Adrenal gland (tissue), 5 donors: ENCODE data around the gene DPH7.

ENCODE experiments used
- POLR2A ChIP-seq, 2 donors: fragments of 450-650 bp; IDR thresholded peaks; one replicate each; pipeline ENCODE4 v1.6.1; 2017; ENCODE audit warnings: antibody characterized with exemption in 2 of 2, mild to moderate bottlenecking in 2 of 2, moderate library complexity in 1 of 2
- TF ChIP-seq, protein P1 (sequence below), 6 experiments: fragments of 450-650 bp in 4 of 6; fragments of 200-600 bp in 2 of 6; sonication (generic) in 1 of 6; IDR thresholded peaks; 1 replicate in 5 of 6; 2 replicates in 1 of 6; pipeline versions ENCODE4 v1.5.1 to v1.8.0; 2016 to 2021; ENCODE audit warnings: antibody characterized with exemption in 6 of 6, mild to moderate bottlenecking in 2 of 6, moderate library complexity in 1 of 6
- donor health status: DM: no; HTN: no; CAD: no.

DNA sequence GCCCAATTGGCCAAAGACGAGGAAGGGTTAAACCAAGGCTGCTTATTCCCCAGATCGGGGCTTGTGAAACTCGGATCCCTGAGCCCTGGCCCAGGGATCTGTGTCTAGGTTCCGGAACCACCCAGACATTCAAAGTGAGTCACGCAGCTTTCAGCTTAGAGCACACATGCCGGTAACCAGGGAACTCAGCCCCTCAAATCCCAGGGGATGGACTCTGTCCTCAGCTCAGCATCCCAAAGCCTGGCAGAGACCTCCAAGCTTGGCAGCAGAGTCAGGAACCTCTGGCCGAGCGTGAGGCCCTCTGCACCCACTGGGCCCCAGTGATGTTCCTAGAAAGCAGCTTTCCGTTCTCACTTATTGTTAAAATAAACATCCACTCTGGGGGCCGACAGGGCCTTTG, 33.6 kb downstream of the DPH7 start:
- TF ChIP-seq, protein P1, sequence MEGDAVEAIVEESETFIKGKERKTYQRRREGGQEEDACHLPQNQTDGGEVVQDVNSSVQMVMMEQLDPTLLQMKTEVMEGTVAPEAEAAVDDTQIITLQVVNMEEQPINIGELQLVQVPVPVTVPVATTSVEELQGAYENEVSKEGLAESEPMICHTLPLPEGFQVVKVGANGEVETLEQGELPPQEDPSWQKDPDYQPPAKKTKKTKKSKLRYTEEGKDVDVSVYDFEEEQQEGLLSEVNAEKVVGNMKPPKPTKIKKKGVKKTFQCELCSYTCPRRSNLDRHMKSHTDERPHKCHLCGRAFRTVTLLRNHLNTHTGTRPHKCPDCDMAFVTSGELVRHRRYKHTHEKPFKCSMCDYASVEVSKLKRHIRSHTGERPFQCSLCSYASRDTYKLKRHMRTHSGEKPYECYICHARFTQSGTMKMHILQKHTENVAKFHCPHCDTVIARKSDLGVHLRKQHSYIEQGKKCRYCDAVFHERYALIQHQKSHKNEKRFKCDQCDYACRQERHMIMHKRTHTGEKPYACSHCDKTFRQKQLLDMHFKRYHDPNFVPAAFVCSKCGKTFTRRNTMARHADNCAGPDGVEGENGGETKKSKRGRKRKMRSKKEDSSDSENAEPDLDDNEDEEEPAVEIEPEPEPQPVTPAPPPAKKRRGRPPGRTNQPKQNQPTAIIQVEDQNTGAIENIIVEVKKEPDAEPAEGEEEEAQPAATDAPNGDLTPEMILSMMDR (IDR thresholded peaks at IDR 0.05), result no peak
- no peak for TF ChIP-seq POLR2A (IDR thresholded peaks at IDR 0.05)
